ENCODE results near the gene PSMD9.

DNA sequence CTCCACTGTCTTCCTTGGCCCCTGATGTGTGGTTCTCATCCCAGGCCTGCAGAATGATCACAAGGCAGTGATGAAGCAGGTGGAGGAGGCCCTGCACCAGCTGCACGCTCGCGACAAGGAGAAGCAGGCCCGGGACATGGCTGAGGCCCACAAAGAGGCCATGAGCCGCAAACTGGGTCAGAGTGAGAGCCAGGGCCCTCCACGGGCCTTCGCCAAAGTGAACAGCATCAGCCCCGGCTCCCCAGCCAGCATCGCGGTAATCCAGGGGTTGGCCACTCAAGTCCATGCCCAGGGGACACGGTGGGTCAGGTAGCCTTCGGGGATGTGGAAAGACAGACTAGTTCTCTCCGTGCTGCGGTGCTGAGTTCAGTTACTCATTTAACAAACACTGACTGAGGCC lies 11.0 kb downstream of the PSMD9 start:
- TF ChIP-seq CTCF (IDR thresholded peaks at IDR 0.05 in 8 of 11, conservative IDR thresholded peaks at IDR 0.05 in 3 of 11) (no peak), POLR2A (IDR thresholded peaks at IDR 0.05) (no peak)
